ENCODE data around the gene JPT2.

Gene JPT2

DNA sequence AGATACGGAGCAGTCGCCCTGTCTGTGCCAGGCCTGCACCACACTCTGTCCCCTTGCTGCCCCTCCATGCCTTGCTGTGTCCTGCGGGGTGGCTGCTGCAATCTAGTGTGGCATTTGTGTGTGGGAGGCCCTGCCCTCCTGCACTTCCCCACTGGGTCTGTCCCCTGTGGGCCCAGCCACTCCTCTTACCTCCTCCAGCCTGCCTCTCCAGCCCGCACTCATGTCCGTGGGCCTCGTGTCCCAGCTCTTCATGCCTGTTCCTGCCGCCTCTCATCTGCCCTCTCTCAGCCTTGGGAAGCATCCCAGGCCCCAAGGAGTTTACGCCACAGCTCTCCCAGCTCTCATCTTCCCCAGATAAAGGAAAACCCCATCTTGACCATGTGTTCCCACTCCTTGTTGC, 39.3 kb upstream of the JPT2 start:
- H3K9ac ChIP-seq (ENCODE audit: low read length): no peak overlapping the region
- no peaks in the 10 kb centered on the region for H4K20me1 ChIP-seq (ENCODE audit: low read depth, low read length)
- no peaks in the 10 kb centered on the region for H3K27me3 ChIP-seq (ENCODE audit: low read length)
- H3K9me2 ChIP-seq (replicated peaks; ENCODE audit: insufficient read depth, low read length): no peaks in the 10 kb centered on the region
- H2AFZ ChIP-seq (ENCODE audit: low read depth, low read length, severe bottlenecking): no peak overlapping the region
- H3K4me3 ChIP-seq (ENCODE audit: insufficient read depth, low read length, poor library complexity, severe bottlenecking): no peak overlapping the region
- no peaks in the 10 kb centered on the region; the same call in 1 of the 2 replicates for H3K79me2 ChIP-seq (ENCODE audit: insufficient read depth, low read length)
- TF ChIP-seq EZH2phosphoT487 (conservative IDR thresholded peaks at IDR 0.05; ENCODE audit: low read length): no peak
- TF ChIP-seq, protein P1, sequence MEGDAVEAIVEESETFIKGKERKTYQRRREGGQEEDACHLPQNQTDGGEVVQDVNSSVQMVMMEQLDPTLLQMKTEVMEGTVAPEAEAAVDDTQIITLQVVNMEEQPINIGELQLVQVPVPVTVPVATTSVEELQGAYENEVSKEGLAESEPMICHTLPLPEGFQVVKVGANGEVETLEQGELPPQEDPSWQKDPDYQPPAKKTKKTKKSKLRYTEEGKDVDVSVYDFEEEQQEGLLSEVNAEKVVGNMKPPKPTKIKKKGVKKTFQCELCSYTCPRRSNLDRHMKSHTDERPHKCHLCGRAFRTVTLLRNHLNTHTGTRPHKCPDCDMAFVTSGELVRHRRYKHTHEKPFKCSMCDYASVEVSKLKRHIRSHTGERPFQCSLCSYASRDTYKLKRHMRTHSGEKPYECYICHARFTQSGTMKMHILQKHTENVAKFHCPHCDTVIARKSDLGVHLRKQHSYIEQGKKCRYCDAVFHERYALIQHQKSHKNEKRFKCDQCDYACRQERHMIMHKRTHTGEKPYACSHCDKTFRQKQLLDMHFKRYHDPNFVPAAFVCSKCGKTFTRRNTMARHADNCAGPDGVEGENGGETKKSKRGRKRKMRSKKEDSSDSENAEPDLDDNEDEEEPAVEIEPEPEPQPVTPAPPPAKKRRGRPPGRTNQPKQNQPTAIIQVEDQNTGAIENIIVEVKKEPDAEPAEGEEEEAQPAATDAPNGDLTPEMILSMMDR (IDR thresholded peaks at IDR 0.05; ENCODE audit: insufficient read depth, low read length, poor library complexity, severe bottlenecking): no peak
- H3K27ac ChIP-seq (ENCODE audit: low read depth, low read length): no peak overlapping the region
- no peaks in the 10 kb centered on the region for H3F3A ChIP-seq (ENCODE audit: insufficient read depth)
- H3K9me3 ChIP-seq (ENCODE audit: insufficient read depth, low read length): no peaks in the 10 kb centered on the region
- H3K4me2 ChIP-seq (ENCODE audit: low read depth, low read length, poor library complexity, severe bottlenecking): no peak overlapping the region
- no peaks in the 10 kb centered on the region for H3K36me3 ChIP-seq (ENCODE audit: low read length)

DNA sequence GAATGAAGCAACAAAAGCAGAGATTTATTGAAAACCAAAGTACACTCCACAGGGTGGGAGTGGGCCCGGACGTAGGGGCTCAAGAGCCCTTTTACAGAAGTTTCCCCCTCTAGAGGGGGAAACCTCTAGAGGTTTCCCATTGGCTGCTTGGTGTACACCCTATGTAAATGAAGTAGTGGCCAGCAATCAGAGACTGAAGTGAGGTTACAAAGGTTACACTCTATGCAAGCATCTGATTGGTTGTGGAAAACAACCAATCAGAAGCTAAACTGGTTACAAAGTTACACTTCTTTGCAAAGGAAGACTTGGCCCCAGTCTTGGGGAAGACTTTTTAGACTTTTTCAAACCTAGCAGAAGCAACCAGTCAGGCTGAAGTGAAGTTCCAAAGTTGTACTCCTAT, 38.8 kb upstream of the JPT2 start:
- Histone ChIP-seq H3K4me3 (ENCODE audit: insufficient read depth, low read length, poor library complexity, severe bottlenecking) (no peak overlapping the region), H3F3A (ENCODE audit: insufficient read depth) (no peaks in the 10 kb centered on the region), H3K9ac (ENCODE audit: low read length) (no peak overlapping the region), H3K36me3 (ENCODE audit: low read length) (no peaks in the 10 kb centered on the region), H3K27ac (ENCODE audit: low read depth, low read length) (no peak overlapping the region), H2AFZ (ENCODE audit: low read depth, low read length, severe bottlenecking) (no peak overlapping the region), H3K9me3 (ENCODE audit: insufficient read depth, low read length) (no peaks in the 10 kb centered on the region), H3K79me2 (ENCODE audit: insufficient read depth, low read length) (no peaks in the 10 kb centered on the region; the same call in 1 of the 2 replicates), H4K20me1 (ENCODE audit: low read depth, low read length) (no peaks in the 10 kb centered on the region), H3K4me2 (ENCODE audit: low read depth, low read length, poor library complexity, severe bottlenecking) (no peak overlapping the region), H3K27me3 (ENCODE audit: low read length) (no peaks in the 10 kb centered on the region), H3K9me2 (replicated peaks; ENCODE audit: insufficient read depth, low read length) (no peaks in the 10 kb centered on the region)
- TF ChIP-seq, protein P1 (IDR thresholded peaks at IDR 0.05; ENCODE audit: insufficient read depth, low read length, poor library complexity, severe bottlenecking): no peak
- no peak for TF ChIP-seq EZH2phosphoT487 (conservative IDR thresholded peaks at IDR 0.05; ENCODE audit: low read length)

DNA sequence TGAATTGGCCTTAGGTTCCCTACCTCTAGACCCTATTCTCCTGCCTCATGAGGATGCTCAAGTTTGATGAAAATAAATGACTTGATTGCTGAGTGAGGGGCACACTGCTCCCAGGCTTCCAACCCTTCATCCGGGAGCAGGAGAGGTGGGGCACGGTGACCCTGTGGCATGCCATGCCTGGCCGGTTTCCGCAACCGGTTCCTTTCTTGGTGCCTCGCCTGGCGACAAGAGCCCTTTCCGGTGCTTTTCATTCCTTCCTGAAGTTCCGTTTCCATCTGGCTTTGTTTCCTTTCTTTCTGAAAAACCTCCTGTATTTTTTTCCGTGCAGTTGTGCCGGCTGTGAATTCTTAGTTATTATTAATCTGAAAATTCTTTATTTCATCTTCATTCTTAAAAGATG, 38.2 kb upstream of the JPT2 start:
- no peak overlapping the region for H2AFZ ChIP-seq (ENCODE audit: low read depth, low read length, severe bottlenecking)
- H3K9me2 ChIP-seq (replicated peaks; ENCODE audit: insufficient read depth, low read length): no peaks in the 10 kb centered on the region
- no peak overlapping the region for H3K4me3 ChIP-seq (ENCODE audit: insufficient read depth, low read length, poor library complexity, severe bottlenecking)
- H3F3A ChIP-seq (ENCODE audit: insufficient read depth): no peaks in the 10 kb centered on the region
- H3K79me2 ChIP-seq (ENCODE audit: insufficient read depth, low read length): no peaks in the 10 kb centered on the region; the same call in 1 of the 2 replicates
- H3K27ac ChIP-seq (ENCODE audit: low read depth, low read length): no peak overlapping the region
- no peak overlapping the region for H3K9ac ChIP-seq (ENCODE audit: low read length)
- H3K27me3 ChIP-seq (ENCODE audit: low read length): no peaks in the 10 kb centered on the region
- TF ChIP-seq, protein P1 (IDR thresholded peaks at IDR 0.05; ENCODE audit: insufficient read depth, low read length, poor library complexity, severe bottlenecking): no peak
- TF ChIP-seq EZH2phosphoT487 (conservative IDR thresholded peaks at IDR 0.05; ENCODE audit: low read length): no peak
- no peaks in the 10 kb centered on the region for H3K9me3 ChIP-seq (ENCODE audit: insufficient read depth, low read length)
- H3K4me2 ChIP-seq (ENCODE audit: low read depth, low read length, poor library complexity, severe bottlenecking): no peak overlapping the region
- no peaks in the 10 kb centered on the region for H4K20me1 ChIP-seq (ENCODE audit: low read depth, low read length)
- no peaks in the 10 kb centered on the region for H3K36me3 ChIP-seq (ENCODE audit: low read length)

All from SU-DHL-6 (cell line).